GM12864 (cell line): ENCODE measurements around the gene DIAPH2.
"Not testable (repeated sequence)": the region's sequence is repeated elsewhere in the genome, so short reads cannot be mapped to it uniquely, and the experiment has no call there.

Experiments
- DNase-seq: peaks from one replicate; pipeline ENCODE4 v3.0.0-alpha.2; 2011; ENCODE audit warnings: low read depth
- H3K4me3 ChIP-seq: 2 replicates; pipeline ENCODE4 v1.5.1; 2011; ENCODE audit warnings: mild to moderate bottlenecking, low read depth, low read length, control low read depth
- TF ChIP-seq, protein P1 (sequence below): IDR thresholded peaks from 2 replicates; pipeline ENCODE4 v1.5.1; 2011; ENCODE audit warnings: low read depth, mild to moderate bottlenecking, moderate library complexity, low read length, control low read depth, inconsistent platforms; ENCODE audit errors: missing control alignments

DIAPH2 gene

DNA sequence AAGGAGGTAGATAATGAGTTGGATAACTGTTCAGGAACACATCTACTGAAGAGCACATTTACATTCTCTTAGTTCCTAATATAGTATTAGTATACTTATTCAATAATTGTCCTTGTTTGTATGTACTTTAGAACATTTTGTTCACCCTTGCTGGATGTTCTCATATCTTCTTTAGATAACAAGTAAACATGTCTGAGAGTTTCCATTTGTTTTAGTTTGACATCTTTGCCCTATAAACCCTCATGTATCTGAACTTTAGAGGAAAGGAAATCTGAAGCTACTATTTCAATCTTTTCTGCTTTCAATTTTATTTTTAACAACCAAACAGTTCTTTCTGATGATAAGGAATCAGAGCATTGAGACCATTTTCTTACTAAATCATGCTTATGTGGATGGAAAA lies 717.7 kb downstream of the DIAPH2 start:
- DNase-seq, result no peak
- TF ChIP-seq, protein P1, sequence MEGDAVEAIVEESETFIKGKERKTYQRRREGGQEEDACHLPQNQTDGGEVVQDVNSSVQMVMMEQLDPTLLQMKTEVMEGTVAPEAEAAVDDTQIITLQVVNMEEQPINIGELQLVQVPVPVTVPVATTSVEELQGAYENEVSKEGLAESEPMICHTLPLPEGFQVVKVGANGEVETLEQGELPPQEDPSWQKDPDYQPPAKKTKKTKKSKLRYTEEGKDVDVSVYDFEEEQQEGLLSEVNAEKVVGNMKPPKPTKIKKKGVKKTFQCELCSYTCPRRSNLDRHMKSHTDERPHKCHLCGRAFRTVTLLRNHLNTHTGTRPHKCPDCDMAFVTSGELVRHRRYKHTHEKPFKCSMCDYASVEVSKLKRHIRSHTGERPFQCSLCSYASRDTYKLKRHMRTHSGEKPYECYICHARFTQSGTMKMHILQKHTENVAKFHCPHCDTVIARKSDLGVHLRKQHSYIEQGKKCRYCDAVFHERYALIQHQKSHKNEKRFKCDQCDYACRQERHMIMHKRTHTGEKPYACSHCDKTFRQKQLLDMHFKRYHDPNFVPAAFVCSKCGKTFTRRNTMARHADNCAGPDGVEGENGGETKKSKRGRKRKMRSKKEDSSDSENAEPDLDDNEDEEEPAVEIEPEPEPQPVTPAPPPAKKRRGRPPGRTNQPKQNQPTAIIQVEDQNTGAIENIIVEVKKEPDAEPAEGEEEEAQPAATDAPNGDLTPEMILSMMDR, result no peak
- H3K4me3 ChIP-seq, result no peak overlapping the region

DNA sequence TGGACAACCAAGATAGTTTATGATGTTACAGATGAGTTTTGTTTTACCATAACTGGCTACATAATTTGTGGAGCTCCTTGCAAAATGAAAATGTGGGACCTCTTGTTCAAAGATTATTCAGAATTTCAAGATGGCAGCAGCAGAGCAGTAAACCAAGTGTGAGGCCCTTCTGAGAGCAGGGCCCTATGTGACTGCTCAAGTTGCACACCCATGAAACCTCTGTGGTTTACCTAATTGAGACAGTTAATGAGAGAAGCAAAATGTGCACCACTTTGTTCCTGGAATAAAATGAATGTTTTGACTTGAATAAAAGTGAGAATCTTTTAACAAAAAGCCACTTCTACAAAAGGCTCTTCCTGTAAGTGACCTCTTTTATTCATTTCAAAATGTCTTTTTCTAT lies 718.3 kb downstream of the DIAPH2 start:
- DNase-seq, result no peak
- H3K4me3 ChIP-seq, result no peak overlapping the region
- TF ChIP-seq, protein P1, result no peak

DNA sequence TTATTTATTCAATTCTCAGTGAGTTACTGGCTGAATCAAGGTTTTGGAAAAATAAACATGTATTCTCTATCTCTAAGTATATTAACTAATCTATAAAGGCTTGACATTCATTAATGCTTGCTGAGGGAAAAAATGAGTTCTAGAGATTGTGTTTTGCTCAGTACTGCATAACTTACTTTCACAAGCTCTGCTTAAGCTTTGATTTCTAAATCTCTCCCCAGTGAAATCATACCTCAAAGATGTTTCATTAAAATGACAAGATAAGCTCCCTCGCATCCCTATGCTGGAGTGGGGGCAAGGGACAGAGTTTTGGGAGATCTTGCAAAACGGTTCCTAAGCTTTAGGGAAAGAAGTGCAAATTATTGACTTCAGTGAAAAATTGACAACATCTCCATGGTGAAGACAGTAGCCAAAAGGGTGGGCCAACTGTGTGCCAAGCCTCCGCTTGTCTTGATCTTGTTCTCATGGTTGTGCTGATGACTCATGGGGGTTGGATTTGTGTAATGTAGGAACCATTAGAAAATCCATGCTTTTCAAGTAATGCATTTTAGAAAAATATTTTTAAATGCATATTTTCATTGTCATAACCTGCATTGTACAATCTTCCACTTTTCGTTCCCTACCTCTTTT lies 720.5 kb downstream of the DIAPH2 start:
- no peak for DNase-seq
- H3K4me3 ChIP-seq, result no peak overlapping the region
- TF ChIP-seq, protein P1, result no peak

DNA sequence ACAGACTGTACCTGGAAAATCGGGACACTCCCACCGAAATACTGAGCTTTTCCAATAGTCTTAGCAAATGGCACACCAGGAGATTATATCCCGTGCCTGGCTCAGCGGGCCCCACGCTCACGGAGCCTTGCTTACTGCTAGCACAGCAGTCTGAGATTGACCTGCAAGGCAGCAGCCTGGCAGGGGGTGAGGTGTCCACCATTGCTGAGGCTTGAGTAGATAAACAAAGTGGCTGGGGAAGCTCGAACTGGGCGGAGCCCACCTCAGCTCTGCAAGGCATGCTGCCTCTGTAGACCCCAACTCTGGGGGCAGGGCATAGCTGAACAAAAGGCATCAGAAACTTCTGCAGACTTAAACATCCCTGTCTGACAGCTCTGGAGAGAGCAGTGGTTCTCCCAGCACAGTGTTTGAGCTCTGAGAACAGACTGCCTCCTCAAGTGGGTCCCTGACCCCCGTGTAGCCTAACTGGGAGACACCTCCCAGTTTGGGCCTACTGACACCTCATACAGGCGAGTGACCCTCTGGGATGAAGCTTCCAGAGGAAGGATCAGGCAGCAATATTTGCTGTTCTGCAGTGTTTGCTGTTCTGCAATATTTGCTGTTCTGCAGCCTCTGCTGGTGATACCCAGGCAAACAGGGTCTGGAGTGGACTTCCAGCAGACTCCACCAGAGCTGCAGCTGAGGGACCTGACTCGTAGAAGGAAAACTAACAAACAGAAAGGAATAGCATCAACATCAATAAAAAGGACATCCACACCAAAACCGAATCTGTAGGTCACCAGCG lies 725.2 kb downstream of the DIAPH2 start:
- DNase-seq, H3K4me3 ChIP-seq: not testable (repeated sequence)

DNA sequence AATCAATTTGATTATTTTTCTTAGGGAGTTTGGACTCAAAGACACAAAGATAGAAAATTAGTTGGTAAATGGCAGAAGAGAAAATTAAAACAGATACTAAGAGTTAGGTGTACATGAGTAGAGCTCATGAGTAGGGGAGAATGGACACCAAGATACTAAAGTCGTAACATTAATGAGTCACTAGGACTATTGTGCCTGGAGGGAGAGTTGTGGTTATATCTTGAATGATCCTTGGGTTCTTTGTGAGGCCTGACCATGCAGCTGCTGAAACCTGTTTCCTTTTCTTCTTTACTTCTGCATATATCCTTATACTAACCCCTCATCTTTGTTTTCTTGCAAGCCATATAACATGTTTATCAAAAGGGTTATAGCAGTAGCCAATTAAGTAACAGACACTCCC lies 731.8 kb downstream of the DIAPH2 start:
- DNase-seq, result no peak
- TF ChIP-seq, protein P1, result no peak

DNA sequence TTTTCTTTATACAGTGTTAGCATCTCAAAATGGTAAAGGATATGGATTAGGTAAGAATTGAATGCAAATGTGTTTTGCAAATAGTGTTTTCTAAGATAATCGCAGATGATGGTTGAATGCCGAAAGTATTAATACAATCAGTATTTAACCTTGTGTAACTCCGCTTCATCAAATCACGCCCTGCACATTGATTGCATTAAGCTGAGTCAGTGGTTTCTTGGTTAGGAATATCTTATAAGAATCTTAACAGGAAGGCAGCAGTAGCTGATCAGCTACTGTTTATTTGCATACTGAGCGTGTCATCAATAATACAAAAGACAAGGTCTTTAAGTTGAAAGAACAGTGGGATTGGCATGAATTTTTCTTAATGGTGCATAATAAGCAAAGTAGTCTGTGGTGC lies 744.5 kb downstream of the DIAPH2 start:
- TF ChIP-seq, protein P1, result no peak
- H3K4me3 ChIP-seq, result no peak overlapping the region
- DNase-seq, result no peak

More for the DNA sequence above, 731.8 kb downstream of the DIAPH2 start:
- H3K4me3 ChIP-seq, result no peak overlapping the region

DNA sequence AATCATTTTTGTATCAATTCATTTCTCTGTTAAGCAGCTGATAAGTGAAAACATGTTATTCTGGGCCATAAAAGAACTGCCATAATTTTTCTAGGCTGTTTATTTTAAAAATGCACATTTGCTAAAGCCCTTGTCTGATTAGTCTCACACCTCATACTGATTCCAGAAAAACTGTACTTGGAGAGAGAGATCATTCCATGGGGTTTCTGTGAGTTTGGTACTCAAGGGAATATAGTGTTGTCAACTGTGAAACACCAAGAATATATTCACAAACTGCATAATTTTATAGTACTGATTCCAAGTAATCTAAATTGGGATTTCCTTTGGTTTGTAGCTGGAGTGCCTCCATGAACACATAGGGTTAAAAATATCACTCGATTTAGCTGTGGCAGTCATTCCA lies 746.6 kb downstream of the DIAPH2 start:
- no peak overlapping the region for H3K4me3 ChIP-seq
- no peak for DNase-seq
- TF ChIP-seq, protein P1, result no peak
